ENCODE data around the gene FAM237A.

The FAM237A gene

GRCh38 chr2:206647985-206648384 lies 5.7 kb downstream of the FAM237A start:
- no peak for TF ChIP-seq TAF1 (IDR thresholded peaks at IDR 0.05; ENCODE audit: low read depth)
- peak; percentile 24; the same call in 1 of the 2 replicates for TF ChIP-seq CEBPB (IDR thresholded peaks at IDR 0.05)

- no peak for TF ChIP-seq USF1 (IDR thresholded peaks at IDR 0.05)
- no peak for TF ChIP-seq YY1 (IDR thresholded peaks at IDR 0.05; ENCODE audit: low read depth)
- TF ChIP-seq ZBTB7A (IDR thresholded peaks at IDR 0.05; ENCODE audit: low read depth): no peak
- TF ChIP-seq TAF1 (IDR thresholded peaks at IDR 0.05; ENCODE audit: low read depth): no peak
- no peak for TF ChIP-seq TCF12 (IDR thresholded peaks at IDR 0.05; ENCODE audit: low read depth)
- TF ChIP-seq TEAD4 (IDR thresholded peaks at IDR 0.05): no peak
- no peak for TF ChIP-seq REST (IDR thresholded peaks at IDR 0.05; ENCODE audit: low read depth)
- no peak for TF ChIP-seq MAX (IDR thresholded peaks at IDR 0.05)
- TF ChIP-seq NFIC (IDR thresholded peaks at IDR 0.05): no peak
- no peak for TF ChIP-seq EGR1 (IDR thresholded peaks at IDR 0.05)
- no peak for TF ChIP-seq CREB1 (IDR thresholded peaks at IDR 0.05; ENCODE audit: low read depth)
- TF ChIP-seq RAD21 (IDR thresholded peaks at IDR 0.05; ENCODE audit: low read depth): no peak
- no peak for TF ChIP-seq CEBPB (IDR thresholded peaks at IDR 0.05)
- no peak for TF ChIP-seq FOXM1 (IDR thresholded peaks at IDR 0.05; ENCODE audit: borderline replicate concordance, low read depth)
- no peak for TF ChIP-seq EP300 (IDR thresholded peaks at IDR 0.05; ENCODE audit: borderline replicate concordance)
Observed at GRCh38 chr2:206657087-206657486, 14.8 kb downstream of the FAM237A start.

- TF ChIP-seq FOXM1 (IDR thresholded peaks at IDR 0.05; ENCODE audit: borderline replicate concordance, low read depth) (no peak), TCF12 (IDR thresholded peaks at IDR 0.05; ENCODE audit: low read depth) (no peak), REST (IDR thresholded peaks at IDR 0.05; ENCODE audit: low read depth) (no peak), RAD21 (IDR thresholded peaks at IDR 0.05; ENCODE audit: low read depth) (no peak), EP300 (IDR thresholded peaks at IDR 0.05; ENCODE audit: borderline replicate concordance) (no peak), CREB1 (IDR thresholded peaks at IDR 0.05; ENCODE audit: low read depth) (no peak), TEAD4 (IDR thresholded peaks at IDR 0.05) (no peak), YY1 (IDR thresholded peaks at IDR 0.05; ENCODE audit: low read depth) (no peak), ZBTB7A (IDR thresholded peaks at IDR 0.05; ENCODE audit: low read depth) (no peak), NFIC (IDR thresholded peaks at IDR 0.05) (no peak), CEBPB (IDR thresholded peaks at IDR 0.05) (no peak)
Observed at GRCh38 chr2:206665251-206665650, 23.0 kb downstream of the FAM237A start.

GRCh38 chr2:206670531-206671319 lies 28.4 kb downstream of the FAM237A start:
- TF ChIP-seq RAD21 (IDR thresholded peaks at IDR 0.05; ENCODE audit: low read depth): no peak
- TF ChIP-seq NFIC (IDR thresholded peaks at IDR 0.05): no peak
- TF ChIP-seq TEAD4 (IDR thresholded peaks at IDR 0.05): no peak
- no peak for TF ChIP-seq ZBTB7A (IDR thresholded peaks at IDR 0.05; ENCODE audit: low read depth)
- TF ChIP-seq YY1 (IDR thresholded peaks at IDR 0.05; ENCODE audit: low read depth): no peak
- TF ChIP-seq FOXM1 (IDR thresholded peaks at IDR 0.05; ENCODE audit: borderline replicate concordance, low read depth): no peak
- TF ChIP-seq MAX (IDR thresholded peaks at IDR 0.05): no peak
- TF ChIP-seq TCF12 (IDR thresholded peaks at IDR 0.05; ENCODE audit: low read depth): no peak
- no peak for TF ChIP-seq REST (IDR thresholded peaks at IDR 0.05; ENCODE audit: low read depth)
- no peak for TF ChIP-seq USF1 (IDR thresholded peaks at IDR 0.05)

Measured in Ishikawa (cell line).